Osteoblast (primary cell): ENCODE results near the gene RPL6. TPM values are rescaled to one million over a fixed set of nuclear protein-coding genes. Genes with fewer than 3 reads are reported as not detected.

ENCODE experiments used
- DNase-seq: peaks from one replicate; pipeline ENCODE4 v3.0.0; 2011; ENCODE audit warnings: low spot score, mixed read lengths; ENCODE audit not compliant: insufficient read length; ENCODE audit errors: missing footprints
- H2AFZ ChIP-seq: 2 replicates; pipeline ENCODE4 v1.6.0; 2011; ENCODE audit warnings: mild to moderate bottlenecking, low read length
- H3K27ac ChIP-seq: 2 replicates; pipeline ENCODE4 v1.5.1; 2011; ENCODE audit warnings: mild to moderate bottlenecking, low read depth, low read length, moderate library complexity
- H3K27me3 ChIP-seq: 2 replicates; pipeline ENCODE4 v1.6.0; 2012; ENCODE audit warnings: mild to moderate bottlenecking, control low read depth, inconsistent platforms, low read length, moderate library complexity; ENCODE audit not compliant: insufficient read depth
- H3K36me3 ChIP-seq: 2 replicates; pipeline ENCODE4 v1.5.1; 2011; ENCODE audit warnings: mild to moderate bottlenecking, low read length, control low read depth, moderate library complexity; ENCODE audit not compliant: insufficient read depth
- H3K4me1 ChIP-seq: 2 replicates; pipeline ENCODE4 v1.5.1; 2011; ENCODE audit warnings: mild to moderate bottlenecking, low read length, control low read depth, moderate library complexity; ENCODE audit not compliant: insufficient read depth
- H3K4me2 ChIP-seq: 2 replicates; pipeline ENCODE4 v1.6.0; 2011; ENCODE audit warnings: mild to moderate bottlenecking, low read length; ENCODE audit not compliant: insufficient read depth
- H3K4me3 ChIP-seq: fragments of 200-600 bp; sonication (generic); 3 replicates; pipeline ENCODE4 v1.5.1; 2012; ENCODE audit warnings: mild to moderate bottlenecking, low read length, inconsistent platforms; ENCODE audit not compliant: insufficient read depth
- H3K79me2 ChIP-seq: 2 replicates; pipeline ENCODE4 v1.6.0; 2012; ENCODE audit warnings: mild to moderate bottlenecking, low read length, control low read depth, inconsistent platforms; ENCODE audit not compliant: insufficient read depth
- H3K9me3 ChIP-seq: 2 replicates; pipeline ENCODE4 v1.5.1; 2011; ENCODE audit warnings: low read depth, low read length, control low read depth
- H4K20me1 ChIP-seq: 2 replicates; pipeline ENCODE4 v1.6.0; 2012; ENCODE audit warnings: mild to moderate bottlenecking, low read length, control low read depth; ENCODE audit not compliant: insufficient read depth
- CTCF ChIP-seq: IDR thresholded peaks from 2 replicates; pipeline ENCODE4 v1.5.1; 2011; ENCODE audit warnings: mild to moderate bottlenecking, low read depth, low read length, moderate library complexity; ENCODE audit errors: extremely low read depth
- total RNA-seq: library from RNA; depleted of rRNA; stranded (reverse); fragments of >200 nt; gene quantifications from 2 replicates; pipeline ENCODE4 v1.2.3, GENCODE V29; 2012

Gene RPL6
- total RNA-seq, 1 donor, result 918 TPM

GRCh38 chr12:112433551-112433950 lies 24.1 kb upstream of the RPL6 start:
- Histone ChIP-seq H2AFZ (no peak overlapping the region), H3K36me3 (no peaks in the 10 kb centered on the region), H3K4me3 (no peak overlapping the region), H3K27ac (no peak overlapping the region), H3K4me1 (no peaks in the 10 kb centered on the region), H3K79me2 (peaks cover 94% of the 10 kb centered on the region), H4K20me1 (peaks cover 33% of the 10 kb centered on the region), H3K4me2 (no peak overlapping the region), H3K27me3 (no peaks in the 10 kb centered on the region), H3K9me3 (no peaks in the 10 kb centered on the region)
- no peak for TF ChIP-seq CTCF
- DNase-seq, result no peak

- Histone ChIP-seq H3K27ac (no peak overlapping the region), H4K20me1 (peaks cover 37% of the 10 kb centered on the region), H3K79me2 (peaks cover 91% of the 10 kb centered on the region), H2AFZ (no peak overlapping the region), H3K27me3 (no peaks in the 10 kb centered on the region), H3K4me1 (no peaks in the 10 kb centered on the region), H3K4me2 (no peak overlapping the region), H3K4me3 (no peak overlapping the region), H3K9me3 (no peaks in the 10 kb centered on the region), H3K36me3 (peaks cover 4% of the 10 kb centered on the region)
- no peak for TF ChIP-seq CTCF
- DNase-seq, result no peak
Observed at GRCh38 chr12:112431965-112432364, 22.6 kb upstream of the RPL6 start.

GRCh38 chr12:112430929-112431328 lies 21.5 kb upstream of the RPL6 start:
- H2AFZ ChIP-seq, result no peak overlapping the region
- DNase-seq, result peak; percentile 9
- peaks cover 4% of the 10 kb centered on the region for H3K36me3 ChIP-seq
- H3K79me2 ChIP-seq, result peaks cover 91% of the 10 kb centered on the region
- no peaks in the 10 kb centered on the region for H3K4me1 ChIP-seq
- no peak overlapping the region for H3K4me3 ChIP-seq
- H3K4me2 ChIP-seq, result no peak overlapping the region
- H3K27ac ChIP-seq, result no peak overlapping the region
- peaks cover 29% of the 10 kb centered on the region for H4K20me1 ChIP-seq
- no peaks in the 10 kb centered on the region for H3K27me3 ChIP-seq
- no peaks in the 10 kb centered on the region for H3K9me3 ChIP-seq
- TF ChIP-seq CTCF, result no peak

GRCh38 chr12:112427760-112428159 lies 18.4 kb upstream of the RPL6 start:
- no peaks in the 10 kb centered on the region for H3K27me3 ChIP-seq
- H3K4me2 ChIP-seq, result no peak overlapping the region
- no peak overlapping the region for H2AFZ ChIP-seq
- H3K79me2 ChIP-seq, result peaks cover 93% of the 10 kb centered on the region
- no peaks in the 10 kb centered on the region for H3K9me3 ChIP-seq
- peaks cover 3% of the 10 kb centered on the region for H3K4me1 ChIP-seq
- peaks cover 47% of the 10 kb centered on the region for H4K20me1 ChIP-seq
- no peak overlapping the region for H3K27ac ChIP-seq
- peaks cover 4% of the 10 kb centered on the region for H3K36me3 ChIP-seq
- DNase-seq, result no peak
- no peak for TF ChIP-seq CTCF
- H3K4me3 ChIP-seq, result no peak overlapping the region
